HEK293T (cell line): Measurements from ENCODE around the gene NXN.

Source experiments
- ARNT ChIP-seq: fragments of 450-650 bp; IDR thresholded peaks from 2 replicates; pipeline ENCODE4 v1.6.1; 2017; ENCODE audit warnings: mild to moderate bottlenecking
- BHLHE40 ChIP-seq: fragments of 450-650 bp; IDR thresholded peaks from 2 replicates; pipeline ENCODE4 v1.6.1; 2016; ENCODE audit warnings: mild to moderate bottlenecking, moderate library complexity, borderline replicate concordance
- CTBP1 ChIP-seq: fragments of 450-650 bp; IDR thresholded peaks from 2 replicates; pipeline ENCODE4 v1.6.1; 2016; ENCODE audit warnings: borderline replicate concordance
- ELF4 ChIP-seq: fragments of 450-650 bp; IDR thresholded peaks from 2 replicates; pipeline ENCODE4 v1.6.1; 2017; ENCODE audit warnings: antibody characterized with exemption
- FOXA1 ChIP-seq: fragments of 450-650 bp; IDR thresholded peaks from 2 replicates; pipeline ENCODE4 v1.6.1; 2016; ENCODE audit warnings: mild to moderate bottlenecking
- FOXK2 ChIP-seq: fragments of 450-650 bp; IDR thresholded peaks from 2 replicates; pipeline ENCODE4 v1.6.1; 2016; ENCODE audit warnings: mild to moderate bottlenecking
- L3MBTL2 ChIP-seq: fragments of 450-650 bp; conservative IDR thresholded peaks from 2 replicates; pipeline ENCODE4 v1.6.1; 2016; ENCODE audit warnings: mild to moderate bottlenecking
- SP1 ChIP-seq: fragments of 450-650 bp; IDR thresholded peaks from 2 replicates; pipeline ENCODE4 v1.6.1; 2017
- SUZ12 ChIP-seq: fragments of 450-650 bp; IDR thresholded peaks from 2 replicates; pipeline ENCODE4 v1.6.1; 2016; ENCODE audit warnings: mild to moderate bottlenecking
- ZNF384 ChIP-seq: fragments of 450-650 bp; IDR thresholded peaks from 2 replicates; pipeline ENCODE4 v1.6.1; 2016

DNA sequence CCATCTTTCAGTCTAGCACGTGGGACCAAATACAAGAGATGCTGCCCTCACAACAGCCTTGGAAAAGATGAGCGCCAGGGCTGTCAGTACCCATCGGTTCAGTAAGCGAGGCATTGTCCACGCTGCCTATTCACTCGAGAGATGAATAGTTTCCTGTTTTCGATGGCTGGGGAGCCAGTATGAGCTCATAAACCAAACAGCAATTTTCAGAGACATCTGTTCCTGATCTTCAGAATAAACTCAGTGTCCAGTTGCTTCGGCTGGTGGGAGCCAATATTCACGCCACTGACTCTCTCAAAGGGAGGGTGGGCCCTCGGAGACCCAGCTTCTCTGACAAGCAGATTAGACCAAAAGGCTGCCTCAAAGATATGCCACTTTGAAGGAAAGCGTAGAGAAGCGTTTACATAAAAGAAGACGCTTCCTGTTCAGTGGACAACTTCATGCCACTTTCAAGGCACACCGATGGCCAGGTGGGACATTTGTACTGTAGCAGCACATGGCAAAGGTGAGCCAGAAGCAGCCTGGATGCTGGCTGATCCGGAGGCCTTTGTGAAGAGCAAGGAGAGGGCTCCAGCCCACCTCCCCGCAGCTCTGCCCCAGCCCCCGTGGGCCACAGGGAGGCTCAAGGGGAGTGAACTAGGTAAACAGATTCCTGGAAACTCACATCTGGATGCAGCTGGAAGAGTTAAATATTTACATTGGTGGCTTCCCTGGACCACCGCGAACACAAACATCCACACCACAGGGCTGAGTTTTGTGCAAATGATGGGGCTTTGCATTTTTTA is 23.4 kb upstream of the NXN start:
- TF ChIP-seq BHLHE40 = no peak
- no peak for TF ChIP-seq SP1
- TF ChIP-seq ELF4 = no peak
- no peak for TF ChIP-seq ZNF384
- TF ChIP-seq SUZ12 = no peak
- no peak for TF ChIP-seq ARNT
- TF ChIP-seq L3MBTL2 = no peak
- TF ChIP-seq CTBP1 = no peak
- TF ChIP-seq FOXA1 = no peak
- no peak for TF ChIP-seq FOXK2
